Stimulated activated CD8-positive, alpha-beta memory T cell treated with anti-CD3 and anti-CD28 coated beads, Interleukin-4, amount 100 ng/mL, for 1 hour (primary cell): Measurements from ENCODE around the gene GRM5.
"Not testable (repeated sequence)": the region's sequence is repeated elsewhere in the genome, so short reads cannot be mapped to it uniquely, and the experiment has no call there.

Source experiments
- DNase-seq, 2 donors: peaks; one replicate each; pipeline ENCODE4 v3.0.0-alpha.2; 2020; ENCODE audit warnings: low read depth in 2 of 2, low spot score in 1 of 2

GRM5 gene

DNA sequence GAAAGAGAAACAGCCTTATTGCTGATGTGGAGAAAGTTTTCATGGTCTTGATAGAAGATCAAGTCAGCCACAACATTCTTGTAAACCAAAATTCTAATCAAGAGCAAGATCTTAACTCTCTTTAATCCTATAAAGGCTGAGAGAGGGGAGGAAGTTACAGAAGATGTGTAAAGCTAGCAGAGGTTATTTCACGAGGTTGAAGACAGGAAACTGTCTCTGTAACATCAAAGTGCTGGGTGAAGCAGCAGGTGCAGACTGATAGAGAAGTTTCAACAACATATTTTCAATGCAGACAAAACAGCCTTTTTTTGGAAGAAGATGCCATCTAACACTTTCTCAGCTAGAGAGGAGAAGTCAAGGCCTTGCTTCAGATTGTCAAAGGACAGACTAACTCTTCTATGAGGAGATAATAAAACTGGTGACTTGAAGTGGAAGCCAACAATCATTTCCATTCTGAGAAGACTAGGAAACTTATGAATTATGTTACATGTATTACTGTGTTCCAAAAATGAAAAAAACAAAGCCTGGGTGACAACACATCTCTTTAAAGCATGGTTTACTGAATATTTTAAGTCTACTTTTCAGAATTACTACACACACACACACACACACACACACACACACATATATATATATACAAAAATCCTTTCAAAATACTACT, 221.9 kb downstream of the GRM5 start:
- DNase-seq, result not testable (repeated sequence)

- DNase-seq, result not testable (repeated sequence)
Observed at GRCh38 chr11:88838139-88838538, 227.6 kb downstream of the GRM5 start.

DNA sequence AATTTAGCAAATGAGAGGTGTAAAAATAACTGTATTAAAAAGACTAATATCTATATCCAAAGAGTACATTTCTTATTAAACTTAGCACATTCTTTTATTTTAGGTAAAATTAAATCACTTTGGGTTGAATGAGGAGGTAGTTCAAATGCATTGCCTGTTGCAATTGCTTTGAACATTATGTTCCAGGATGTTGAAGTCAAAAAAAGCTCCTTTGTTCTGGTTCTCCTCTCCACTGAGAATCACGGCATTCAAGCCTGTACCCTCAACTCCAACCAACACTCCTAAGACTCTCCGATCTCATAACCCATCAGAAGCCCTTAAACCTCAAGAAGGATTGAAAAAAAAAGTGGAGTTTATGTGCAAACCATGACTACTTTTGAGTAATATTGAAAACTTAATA, 230.1 kb downstream of the GRM5 start:
- DNase-seq, result not testable (repeated sequence)

- DNase-seq, result no peak
Observed at GRCh38 chr11:88831303-88831890, 234.4 kb downstream of the GRM5 start.

DNA sequence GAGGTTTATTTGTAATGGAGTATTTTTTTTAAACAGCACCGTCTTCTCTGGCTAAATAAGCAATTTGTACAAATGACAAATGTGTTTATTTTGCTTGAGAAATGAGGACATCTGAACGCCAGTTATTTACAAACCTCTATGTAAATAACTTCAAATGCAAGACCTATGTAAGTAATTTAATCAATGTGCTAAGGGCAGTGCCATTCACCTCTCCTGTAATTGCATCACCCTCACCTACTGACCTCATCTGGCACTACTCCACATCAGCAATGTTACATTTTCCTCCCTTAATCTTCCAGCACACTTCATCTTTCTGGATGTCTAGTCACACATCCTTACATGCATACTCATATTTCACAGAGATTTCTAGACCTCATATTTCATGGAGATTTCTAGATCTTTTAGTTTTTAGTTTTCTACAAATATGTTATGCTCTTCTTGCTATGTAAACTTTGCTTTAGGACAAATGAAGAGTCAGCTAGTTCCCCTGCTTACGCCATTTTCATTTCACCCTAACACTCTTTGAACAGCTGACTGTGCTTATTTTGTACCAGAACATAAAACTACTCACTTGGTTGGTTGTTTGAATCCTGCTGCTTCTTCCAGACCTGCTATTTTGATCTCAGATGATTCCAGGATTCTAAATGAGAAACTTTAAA, 238.6 kb downstream of the GRM5 start:
- DNase-seq, result no peak

- no peak for DNase-seq
Observed at GRCh38 chr11:88819616-88820015, 246.2 kb downstream of the GRM5 start.

- DNase-seq, result no peak
Observed at GRCh38 chr11:88818978-88819377, 246.8 kb downstream of the GRM5 start.

GRCh38 chr11:88815505-88815904, 250.3 kb downstream of the GRM5 start:
- no peak for DNase-seq

DNA sequence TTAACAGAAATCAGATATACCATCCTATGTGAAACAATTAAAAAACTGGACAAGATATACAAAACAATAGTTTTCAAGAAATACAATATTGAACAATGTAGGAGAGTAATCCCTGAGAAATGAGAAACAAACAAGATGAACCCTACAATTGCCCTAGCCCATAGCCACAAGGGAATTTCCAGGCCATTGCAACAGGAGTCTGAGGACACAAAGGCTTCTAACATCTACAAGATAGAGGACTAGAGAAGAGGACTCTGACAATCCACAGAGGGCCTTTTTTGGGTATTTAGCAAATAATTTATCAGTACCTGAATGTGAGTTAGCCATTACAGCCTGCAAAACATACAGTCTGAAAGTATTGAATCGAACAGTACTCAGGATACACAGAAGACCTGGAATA, 251.7 kb downstream of the GRM5 start:
- DNase-seq, result no peak

GRCh38 chr11:88813233-88813915, 252.4 kb downstream of the GRM5 start:
- no peak for DNase-seq

- no peak for DNase-seq
Observed at GRCh38 chr11:88810420-88811097, 255.2 kb downstream of the GRM5 start.

DNA sequence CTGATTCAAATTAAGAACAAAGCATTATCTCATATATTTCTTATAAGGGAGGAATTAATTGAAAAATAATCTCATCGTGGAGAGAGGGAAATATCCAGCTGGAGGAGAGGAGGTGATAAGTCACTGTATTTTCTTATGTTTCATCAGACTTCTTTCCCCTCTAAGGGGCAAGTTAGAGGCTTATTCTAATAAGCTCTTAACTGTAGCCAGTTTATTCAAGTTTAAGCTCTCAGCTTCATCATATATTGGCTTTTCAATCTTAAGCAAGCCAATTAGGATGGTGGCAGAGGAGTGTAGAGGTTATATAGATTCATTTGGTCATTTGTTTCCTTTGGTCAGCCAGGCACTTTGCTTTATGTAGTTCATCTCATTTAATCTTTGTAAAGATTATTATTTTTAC, 256.7 kb downstream of the GRM5 start:
- no peak for DNase-seq

- DNase-seq, result no peak
Observed at GRCh38 chr11:88807349-88807748, 258.4 kb downstream of the GRM5 start.

GRCh38 chr11:88806410-88806809, 259.4 kb downstream of the GRM5 start:
- no peak for DNase-seq

DNA sequence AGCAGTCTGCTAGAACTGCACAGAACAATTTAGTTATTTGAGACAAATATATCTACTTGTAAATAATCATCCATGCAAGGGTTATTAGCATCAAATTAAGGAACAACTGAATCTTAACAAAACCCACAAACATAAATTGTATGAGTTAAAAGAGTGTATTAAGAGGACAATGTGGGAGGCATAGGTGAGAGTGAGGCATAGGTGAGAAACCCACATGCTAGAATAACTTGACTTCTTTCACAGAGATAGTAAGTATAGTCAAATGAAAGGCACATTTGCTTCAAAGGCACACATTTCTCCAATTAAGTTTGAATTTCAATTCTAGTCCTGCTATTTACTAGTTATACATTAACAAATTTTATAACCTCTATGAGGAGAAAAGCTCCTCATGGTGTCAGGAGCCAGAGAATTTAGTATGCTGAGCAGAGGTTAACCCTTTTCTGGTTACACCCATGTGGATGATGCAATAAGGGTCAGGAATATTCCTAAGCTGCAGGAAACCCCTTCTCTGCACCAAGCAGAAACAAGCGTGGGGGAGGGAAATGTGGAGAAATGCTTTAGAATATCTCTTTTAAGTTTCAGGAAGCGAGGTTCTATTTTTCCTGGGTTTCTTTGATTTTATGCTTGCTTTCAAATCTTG, 264.2 kb downstream of the GRM5 start:
- DNase-seq, result no peak

DNA sequence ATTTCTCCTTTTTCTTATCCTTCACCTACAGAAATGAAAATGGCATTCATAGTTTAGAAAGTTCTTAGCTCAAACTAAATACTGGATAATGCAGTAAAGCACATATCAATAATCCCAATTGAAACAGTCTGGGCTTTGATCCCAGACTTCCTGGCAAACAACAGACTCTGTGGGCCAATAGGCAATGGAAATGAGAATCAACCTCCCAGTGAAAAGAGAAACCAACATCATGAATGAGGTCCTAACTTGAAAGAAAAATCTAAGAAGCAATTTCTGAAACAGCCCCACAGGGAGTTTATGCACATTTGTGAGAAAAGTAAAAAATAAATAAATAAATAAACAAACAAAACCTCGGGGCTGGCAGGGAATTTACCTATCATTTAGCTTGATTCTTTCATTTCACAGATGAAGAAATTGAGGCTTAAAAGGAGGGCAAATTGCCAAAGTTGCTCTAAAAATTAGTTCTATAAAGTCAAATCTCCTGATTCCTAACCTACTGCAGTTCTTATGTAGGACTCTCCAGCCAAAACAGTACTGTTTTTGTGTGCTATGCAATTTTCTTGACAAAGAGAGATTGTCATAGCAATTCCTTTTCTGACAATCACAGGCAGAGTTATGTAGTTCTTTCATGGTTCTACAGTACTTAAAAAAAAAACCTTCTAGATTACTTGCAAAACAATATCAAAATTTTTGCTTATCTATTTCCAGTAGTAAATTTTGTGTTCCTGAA, 265.8 kb downstream of the GRM5 start:
- no peak for DNase-seq

DNA sequence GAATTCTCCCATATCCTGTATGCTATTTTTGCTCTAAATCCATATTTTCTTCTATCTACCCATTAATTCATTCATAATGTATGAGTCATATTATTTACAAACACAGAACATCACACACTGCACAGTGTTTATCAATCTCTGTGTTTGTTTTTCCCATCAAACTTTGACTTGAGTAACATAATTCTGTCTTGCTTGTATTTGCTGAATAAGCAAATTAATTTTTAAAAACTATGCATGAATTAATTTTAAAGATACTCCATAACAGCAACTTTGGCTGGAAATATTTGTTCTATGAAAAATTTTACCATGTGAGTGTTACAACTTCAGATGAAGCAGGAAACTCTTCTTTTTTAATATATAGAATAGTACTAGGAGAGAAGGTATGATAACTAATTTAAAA, 275.6 kb downstream of the GRM5 start:
- DNase-seq, result no peak

GRCh38 chr11:88779577-88779976, 286.2 kb downstream of the GRM5 start:
- DNase-seq, result no peak

DNA sequence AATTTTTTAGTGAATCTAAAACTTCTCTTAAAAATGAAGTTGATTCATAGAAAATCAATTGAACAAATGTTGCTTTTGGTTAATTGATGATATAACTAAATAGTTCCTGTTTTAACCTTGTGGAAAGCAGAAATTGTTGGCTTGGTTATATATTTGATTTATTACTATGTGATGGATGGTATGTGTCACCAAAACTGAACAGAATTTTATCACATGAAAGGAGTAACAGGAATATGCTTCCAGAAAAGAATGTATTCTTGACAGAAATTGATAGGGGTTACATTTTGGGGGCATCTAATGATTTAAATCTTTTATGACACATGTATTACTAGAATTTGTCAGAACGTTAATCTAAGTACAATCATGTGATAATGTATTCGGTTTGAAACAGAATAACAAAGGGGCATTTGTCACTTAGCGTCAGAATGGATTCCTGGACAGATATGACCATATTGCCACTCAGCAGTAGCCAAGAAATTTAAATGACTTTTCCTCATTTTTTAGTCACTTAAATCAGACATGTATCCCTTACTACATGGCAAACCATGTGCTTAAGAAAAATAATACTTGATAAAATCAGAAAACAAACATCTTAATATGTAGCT, 295.2 kb downstream of the GRM5 start:
- no peak for DNase-seq

DNA sequence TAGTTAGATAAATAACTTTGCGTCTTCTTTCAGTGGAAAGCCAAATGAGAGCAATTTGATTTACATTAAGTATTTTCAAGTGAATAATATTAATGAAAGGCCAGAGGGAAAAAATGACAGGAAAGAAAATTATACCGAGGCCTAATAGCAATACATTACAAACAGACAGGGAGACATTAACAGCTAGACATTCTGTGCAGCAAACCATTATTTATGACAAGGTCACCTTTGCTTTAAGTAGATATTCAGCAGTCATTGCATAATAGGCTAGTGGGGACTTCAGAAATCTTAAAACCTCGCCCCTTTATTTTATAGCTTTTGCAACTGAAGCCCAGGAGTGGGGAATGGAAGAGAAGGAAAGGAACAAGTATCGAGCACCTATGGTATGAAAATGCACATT, 321.6 kb downstream of the GRM5 start:
- DNase-seq, result no peak
